HCT116 (cell line): ENCODE results near the gene HIGD1C. TPM values are rescaled to one million over a fixed set of nuclear protein-coding genes. Genes with fewer than 3 reads are reported as not detected.
A peak's percentile ranks its signal among the peaks of the same experiment; 100 is the strongest.

Experiments
- ATAC-seq: fragments of 200-7000 bp; cut with Tn5 transposase; 2 replicates; pipeline ENCODE4 v1.9.1; 2020; ENCODE audit warnings: mild to moderate bottlenecking, moderate library complexity
- BruUV-seq: library from RNA; stranded (reverse); fragments of 400-500 nt; replicated peaks from 2 replicates; lab custom pipeline; 2021; lab: Mats Ljungman, UMichigan
- CTCF ChIA-PET: fragments of 300-600 bp; sonication (Branson Sonifier 250); formaldehyde crosslinking; loops from one replicate; lab custom pipeline; 2021; ENCODE audit warnings: antibody characterized with exemption; lab: Charles Lee
- POLR2A ChIA-PET: fragments of 300-600, 350-600 bp; sonication (Branson Sonifier 250); formaldehyde crosslinking; loops from one replicate; lab custom pipeline; 2021; ENCODE audit warnings: antibody characterized with exemption; lab: Charles Lee
- RAD21 ChIA-PET, 2 experiments: fragments of 300-600 bp; sonication (Branson Sonifier 250); formaldehyde crosslinking; loops; one replicate each; lab custom pipeline; 2023; ENCODE audit warnings: low total read pairs in 2 of 2; ENCODE audit not compliant: uncharacterized antibody in 2 of 2, unreplicated experiment in 2 of 2, low non-redundant PET in 1 of 2; lab: Charles Lee
- DNase-seq: peaks from one replicate; pipeline ENCODE4 v3.0.0-alpha.2; 2010; ENCODE audit warnings: low read depth, low spot score
- H2AFZ ChIP-seq: fragments of 200-600 bp; shearing (Covaris generic), sonication (generic); 2 replicates; pipeline ENCODE4 v1.6.1; 2017; ENCODE audit warnings: low read depth, mixed run types, mixed read lengths, antibody characterized with exemption, low read length; ENCODE audit not compliant: poor library complexity, severe bottlenecking
- H3K27ac ChIP-seq: 2 replicates; pipeline ENCODE4 v1.5.1; 2012; ENCODE audit warnings: low read depth, low read length
- H3K27me3 ChIP-seq: fragments of 200-600 bp; sonication (generic); 2 replicates; pipeline ENCODE4 v1.6.1; 2016; ENCODE audit warnings: mixed run types, low read length, mixed read lengths; ENCODE audit not compliant: insufficient read depth
- H3K36me3 ChIP-seq, 2 experiments: fragments of 200-500 bp in 1 of 2; fragments of 200-600 bp in 1 of 2; sonication (Bioruptor generic) in 1 of 2; sonication (generic) in 1 of 2; 2 replicates each; pipeline versions ENCODE4 v1.5.1 to v1.6.1; 2014 to 2016; ENCODE audit warnings: low read length in 2 of 2, inconsistent platforms in 1 of 2, mixed read lengths in 1 of 2, mixed run types in 1 of 2; ENCODE audit not compliant: insufficient read depth in 2 of 2, control insufficient read depth in 1 of 2
- H3K4me1 ChIP-seq, 2 experiments: fragments of 200-600 bp in 1 of 2; sonication (generic) in 1 of 2; 2 replicates each; pipeline versions ENCODE4 v1.5.1 to v1.6.1; 2012 to 2017; ENCODE audit warnings: low read length in 2 of 2, inconsistent platforms in 1 of 2, mild to moderate bottlenecking in 1 of 2, mixed read lengths in 1 of 2, mixed run types in 1 of 2, moderate library complexity in 1 of 2; ENCODE audit not compliant: insufficient read depth in 2 of 2, control insufficient read depth in 1 of 2
- H3K4me2 ChIP-seq: fragments of 200-600 bp; sonication (generic); 2 replicates; pipeline ENCODE4 v1.6.1; 2017; ENCODE audit warnings: mixed run types, low read length, mixed read lengths
- H3K4me3 ChIP-seq, 2 experiments: fragments of 200-600 bp in 1 of 2; sonication (generic) in 1 of 2; replicated peaks in 1 of 2; 2 replicates each; pipeline ENCODE4 v1.5.1; 2011 to 2016; ENCODE audit warnings: low read length in 2 of 2, control low read depth in 1 of 2, low read depth in 1 of 2, mild to moderate bottlenecking in 1 of 2, mixed read lengths in 1 of 2, mixed run types in 1 of 2
- H3K79me2 ChIP-seq: fragments of 200-600 bp; sonication (generic); 2 replicates; pipeline ENCODE4 v1.6.1; 2017; ENCODE audit warnings: mild to moderate bottlenecking, mixed run types, low read length, moderate library complexity, mixed read lengths; ENCODE audit not compliant: insufficient read depth
- H3K9ac ChIP-seq: fragments of 200-600 bp; sonication (generic); 2 replicates; pipeline ENCODE4 v1.6.1; 2016; ENCODE audit warnings: low read length, mixed read lengths
- H3K9me2 ChIP-seq: fragments of 200-600 bp; sonication (generic), shearing (Covaris generic); 2 replicates; pipeline ENCODE4 v1.6.1; 2017; ENCODE audit warnings: mixed run types, mild to moderate bottlenecking, moderate library complexity; ENCODE audit not compliant: insufficient read depth
- H3K9me3 ChIP-seq, 2 experiments: fragments of 200-500 bp in 1 of 2; fragments of 200-600 bp in 1 of 2; sonication (Bioruptor generic) in 1 of 2; sonication (generic) in 1 of 2; 2 replicates each; pipeline ENCODE4 v1.6.1; 2014 to 2017; ENCODE audit warnings: low read length in 2 of 2, mixed read lengths in 2 of 2, inconsistent platforms in 1 of 2, low read depth in 1 of 2, mild to moderate bottlenecking in 1 of 2, mixed run types in 1 of 2, moderate library complexity in 1 of 2; ENCODE audit not compliant: control insufficient read depth in 1 of 2, insufficient read depth in 1 of 2
- H4K20me1 ChIP-seq: fragments of 200-600 bp; sonication (generic), shearing (Covaris generic); 2 replicates; pipeline ENCODE4 v1.6.1; 2017; ENCODE audit warnings: mixed run types, mild to moderate bottlenecking, moderate library complexity; ENCODE audit not compliant: insufficient read depth
- ATF3 ChIP-seq: IDR thresholded peaks from 2 replicates; pipeline ENCODE4 v1.6.1; 2012
- CEBPB ChIP-seq: IDR thresholded peaks from 2 replicates; pipeline ENCODE4 v1.6.1; 2012; ENCODE audit warnings: low read depth
- EGR1 ChIP-seq: IDR thresholded peaks from 2 replicates; pipeline ENCODE4 v1.6.1; 2012; ENCODE audit warnings: low read depth
- EZH2 ChIP-seq: fragments of 200-600 bp; sonication (generic); IDR thresholded peaks from 2 replicates; pipeline ENCODE4 v1.6.1; 2017; ENCODE audit warnings: antibody characterized with exemption, mixed run types
- FOSL1 ChIP-seq: IDR thresholded peaks from 2 replicates; pipeline ENCODE4 v1.6.1; 2012; ENCODE audit warnings: low read depth
- POLR2A ChIP-seq: IDR thresholded peaks from 2 replicates; pipeline ENCODE4 v1.7.0; 2011; ENCODE audit warnings: borderline replicate concordance; ENCODE audit not compliant: insufficient read depth, insufficient read length; ENCODE audit errors: extremely low read depth
- POLR2AphosphoS5 ChIP-seq: IDR thresholded peaks from 2 replicates; pipeline ENCODE4 v1.6.1; 2011; ENCODE audit warnings: mild to moderate bottlenecking, low read depth, low read length, moderate library complexity
- RAD21 ChIP-seq: IDR thresholded peaks from 2 replicates; pipeline ENCODE4 v1.6.1; 2012; ENCODE audit warnings: low read depth, mild to moderate bottlenecking
- SIN3A ChIP-seq: IDR thresholded peaks from 2 replicates; pipeline ENCODE4 v1.6.1; 2012; ENCODE audit warnings: low read depth
- SP1 ChIP-seq: IDR thresholded peaks from 2 replicates; pipeline ENCODE4 v1.6.1; 2012; ENCODE audit warnings: low read depth
- TCF7L2 ChIP-seq: IDR thresholded peaks from 2 replicates; pipeline ENCODE4 v1.7.0; 2011; ENCODE audit warnings: borderline replicate concordance, inconsistent platforms; ENCODE audit not compliant: insufficient read depth, insufficient read length; ENCODE audit errors: extremely low read depth
- ZFX ChIP-seq: fragments of 450-650 bp; IDR thresholded peaks from 2 replicates; pipeline ENCODE4 v1.6.1; 2017
- ZNF274 ChIP-seq: fragments of 200-500 bp; sonication (Bioruptor generic); IDR thresholded peaks from 2 replicates; pipeline ENCODE4 v1.6.1; 2014; ENCODE audit warnings: mild to moderate bottlenecking, low read depth, low read length, inconsistent platforms
- intact Hi-C: fragments of 100-400 bp; cut with micrococcal nuclease; formaldehyde crosslinking; loops from 2 replicates; pipeline ENCODE4 v1.10.0; 2022
- total RNA-seq: library from RNA; stranded (reverse); gene quantifications from one replicate; pipeline ENCODE4 v1.2.1, GENCODE V29; 2021; ENCODE audit not compliant: unreplicated experiment
- TF ChIP-seq, protein P1 (sequence below): IDR thresholded peaks from 2 replicates; pipeline ENCODE4 v1.6.1; 2012
- TF ChIP-seq, protein P2 (sequence below): IDR thresholded peaks from 2 replicates; pipeline ENCODE4 v1.6.1; 2011; ENCODE audit warnings: mild to moderate bottlenecking, low read length, moderate library complexity; ENCODE audit not compliant: insufficient replicate concordance; ENCODE audit errors: extremely low read depth

Gene HIGD1C
- total RNA-seq, 1 experiment from 2014 or later, result not detected

- Histone ChIP-seq H3K27me3 (no peaks in the 10 kb centered on the region), H3K27ac (no peak overlapping the region), H3K4me1 (peaks cover 0 to 6% of the 10 kb centered on the region in 2 experiments; a peak in 1 of 4 replicates), H3K9ac (no peak overlapping the region), H3K9me3 (no peaks in the 10 kb centered on the region), H3K36me3 (peaks cover 0 to 3% of the 10 kb centered on the region in 2 experiments; a peak in 1 of 4 replicates), H3K4me2 (no peak overlapping the region), H3K4me3 (no peak overlapping the region), H3K79me2 (no peaks in the 10 kb centered on the region), H2AFZ (no peak overlapping the region), H3K9me2 (no peaks in the 10 kb centered on the region), H4K20me1 (no peaks in the 10 kb centered on the region)
- ChIA-PET POLR2A (no interaction called here), RAD21 (no interaction called here), CTCF (no interaction called here)
- ATAC-seq (no peak), DNase-seq (no peak)
- no peak for TF ChIP-seq POLR2A
- TF ChIP-seq, protein P1, sequence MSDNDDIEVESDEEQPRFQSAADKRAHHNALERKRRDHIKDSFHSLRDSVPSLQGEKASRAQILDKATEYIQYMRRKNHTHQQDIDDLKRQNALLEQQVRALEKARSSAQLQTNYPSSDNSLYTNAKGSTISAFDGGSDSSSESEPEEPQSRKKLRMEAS, result no peak
- no peak for TF ChIP-seq FOSL1
- no TSS peak for BruUV-seq
- intact Hi-C loops, result no loop called here
Observed at GRCh38 chr12:50981319-50982239, 29.2 kb downstream of the HIGD1C start.

DNA sequence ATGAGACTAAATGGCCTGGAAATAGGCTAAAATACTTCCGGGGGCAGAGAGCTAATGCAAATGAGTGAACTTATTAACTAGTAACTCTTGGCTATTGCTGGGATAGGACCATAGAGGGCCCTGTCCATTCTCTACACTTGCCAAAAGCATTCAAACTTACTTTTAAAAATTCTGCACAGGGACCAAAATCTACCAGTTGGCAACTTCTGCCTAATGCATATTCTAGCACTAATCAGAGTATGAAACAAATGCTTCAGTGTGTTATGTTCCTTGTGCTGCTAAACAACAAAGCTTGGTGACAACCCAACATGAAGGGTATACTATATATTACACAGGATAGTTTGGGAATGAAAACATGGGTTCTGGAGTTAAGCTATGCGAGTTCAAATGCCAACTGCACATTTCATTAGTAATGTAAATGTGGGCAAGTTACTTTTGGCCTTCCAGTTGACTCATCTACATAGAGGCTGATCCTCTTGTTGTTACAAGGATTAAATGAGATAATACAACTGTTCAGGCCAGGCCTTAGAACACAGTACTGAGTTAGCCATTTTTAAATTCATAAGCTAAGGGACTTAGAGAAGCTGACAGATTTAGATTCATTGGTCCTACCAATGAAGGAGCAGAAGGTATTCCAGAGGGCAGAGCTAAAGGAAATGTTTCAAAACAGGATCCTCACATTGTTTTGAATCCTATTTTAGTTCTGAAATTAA lies 32.4 kb downstream of the HIGD1C start:
- no peaks in the 10 kb centered on the region for H3K27me3 ChIP-seq
- peak overlapping the region; percentile 2; the same call in 1 of the 2 replicates for H3K27ac ChIP-seq
- ChIA-PET POLR2A (interaction anchor here (1.2 kb wide), 1 partner anchor 220 kb away, joined by 3 read pairs; no protein-coding TSS in a partner anchor), RAD21 (no interaction called here), CTCF (interaction anchor here (1.4 to 3.2 kb wide), 3 partner anchors 159 to 356 kb away, joined by 4 to 31 read pairs (median 5); no protein-coding TSS in a partner anchor)
- no peak overlapping the region for H2AFZ ChIP-seq
- no peak for ATAC-seq
- H3K79me2 ChIP-seq, result no peaks in the 10 kb centered on the region
- H3K9me3 ChIP-seq, result no peaks in the 10 kb centered on the region
- H3K9ac ChIP-seq, result no peak overlapping the region
- H3K4me3 ChIP-seq, result no peak overlapping the region
- no peak overlapping the region for H3K4me2 ChIP-seq
- H3K9me2 ChIP-seq, result no peaks in the 10 kb centered on the region
- TF ChIP-seq EZH2 (no peak), ATF3 (no peak), ZFX (no peak), SIN3A (no peak), TCF7L2 (no peak), ZNF274 (no peak), POLR2AphosphoS5 (no peak), FOSL1 (no peak), CEBPB (no peak), RAD21 (no peak), SP1 (no peak), EGR1 (no peak)
- TF ChIP-seq, protein P2, sequence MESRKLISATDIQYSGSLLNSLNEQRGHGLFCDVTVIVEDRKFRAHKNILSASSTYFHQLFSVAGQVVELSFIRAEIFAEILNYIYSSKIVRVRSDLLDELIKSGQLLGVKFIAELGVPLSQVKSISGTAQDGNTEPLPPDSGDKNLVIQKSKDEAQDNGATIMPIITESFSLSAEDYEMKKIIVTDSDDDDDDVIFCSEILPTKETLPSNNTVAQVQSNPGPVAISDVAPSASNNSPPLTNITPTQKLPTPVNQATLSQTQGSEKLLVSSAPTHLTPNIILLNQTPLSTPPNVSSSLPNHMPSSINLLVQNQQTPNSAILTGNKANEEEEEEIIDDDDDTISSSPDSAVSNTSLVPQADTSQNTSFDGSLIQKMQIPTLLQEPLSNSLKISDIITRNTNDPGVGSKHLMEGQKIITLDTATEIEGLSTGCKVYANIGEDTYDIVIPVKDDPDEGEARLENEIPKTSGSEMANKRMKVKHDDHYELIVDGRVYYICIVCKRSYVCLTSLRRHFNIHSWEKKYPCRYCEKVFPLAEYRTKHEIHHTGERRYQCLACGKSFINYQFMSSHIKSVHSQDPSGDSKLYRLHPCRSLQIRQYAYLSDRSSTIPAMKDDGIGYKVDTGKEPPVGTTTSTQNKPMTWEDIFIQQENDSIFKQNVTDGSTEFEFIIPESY, result no peak
- TF ChIP-seq, protein P1, result no peak
- H4K20me1 ChIP-seq, result no peaks in the 10 kb centered on the region
- BruUV-seq, result no TSS peak
- H3K36me3 ChIP-seq, result peaks cover 4 to 7% of the 10 kb centered on the region in 2 experiments; a peak in 3 of 4 replicates
- no peak for DNase-seq
- intact Hi-C loops, result no loop called here
- H3K4me1 ChIP-seq, result peaks cover 0 to 6% of the 10 kb centered on the region in 2 experiments; a peak in 1 of 4 replicates
